RPMI7951 (cell line): ENCODE results near the gene HTR4. TPM values are rescaled to one million over a fixed set of nuclear protein-coding genes. Genes with fewer than 3 reads are reported as not detected.
"Not testable (repeated sequence)": the region's sequence is repeated elsewhere in the genome, so short reads cannot be mapped to it uniquely, and the experiment has no call there.

Experiments used
- DNase-seq: peaks from one replicate; pipeline ENCODE4 v3.0.0-alpha.2; 2012; ENCODE audit warnings: low read depth
- total RNA-seq: library from RNA; depleted of rRNA; stranded (reverse); fragments of >200 nt; shearing (Covaris generic); gene quantifications from 2 replicates; pipeline ENCODE4 v1.2.3, GENCODE V29; 2014

The HTR4 gene
- total RNA-seq, 1 experiment from 2014 or later, result not detected

GRCh38 chr5:148477429-148477828 is 176.9 kb downstream of the HTR4 start:
- DNase-seq, result no peak

- no peak for DNase-seq
Observed at GRCh38 chr5:148476302-148476701, 178.0 kb downstream of the HTR4 start.

- peak; percentile 66 for DNase-seq
Observed at GRCh38 chr5:148474025-148474511, 180.3 kb downstream of the HTR4 start.

GRCh38 chr5:148471379-148471778 is 182.9 kb downstream of the HTR4 start:
- DNase-seq, result no peak

GRCh38 chr5:148469501-148469935 is 184.8 kb downstream of the HTR4 start:
- DNase-seq, result peak; percentile 51

GRCh38 chr5:148468746-148469145 is 185.6 kb downstream of the HTR4 start:
- not testable (repeated sequence) for DNase-seq

GRCh38 chr5:148467958-148468357 is 186.4 kb downstream of the HTR4 start:
- DNase-seq, result no peak

GRCh38 chr5:148466236-148466580 is 188.1 kb downstream of the HTR4 start:
- no peak for DNase-seq

GRCh38 chr5:148465381-148466235 is 188.7 kb downstream of the HTR4 start:
- DNase-seq, result no peak

- no peak for DNase-seq
Observed at GRCh38 chr5:148459669-148460068, 194.7 kb downstream of the HTR4 start.

- no peak for DNase-seq
Observed at GRCh38 chr5:148458036-148458888, 196.1 kb downstream of the HTR4 start.

GRCh38 chr5:148457183-148457620 is 197.1 kb downstream of the HTR4 start:
- no peak for DNase-seq

GRCh38 chr5:148455185-148455584 is 199.1 kb downstream of the HTR4 start:
- DNase-seq, result no peak

- no peak for DNase-seq
Observed at GRCh38 chr5:148454576-148454975, 199.8 kb downstream of the HTR4 start.

- DNase-seq, result no peak
Observed at GRCh38 chr5:148452499-148453193, 201.7 kb downstream of the HTR4 start.

GRCh38 chr5:148446611-148447010 is 207.7 kb downstream of the HTR4 start:
- DNase-seq, result no peak

GRCh38 chr5:148445578-148445977 is 208.7 kb downstream of the HTR4 start:
- no peak for DNase-seq

GRCh38 chr5:148443998-148444397 is 210.3 kb downstream of the HTR4 start:
- peak; percentile 61 for DNase-seq

GRCh38 chr5:148443241-148443640 is 211.1 kb downstream of the HTR4 start:
- DNase-seq, result no peak

GRCh38 chr5:148438933-148439332 is 215.4 kb downstream of the HTR4 start:
- no peak for DNase-seq

GRCh38 chr5:148437249-148437648 is 217.1 kb downstream of the HTR4 start:
- no peak for DNase-seq

- DNase-seq, result no peak
Observed at GRCh38 chr5:148436029-148436428, 218.3 kb downstream of the HTR4 start.
